Activated CD4-positive, alpha-beta memory T cell treated with anti-CD3 and anti-CD28 coated beads, Interleukin-2, amount 10 ng/mL, durations not matched to agents 7 days and 5 days (primary cell): Measurements from ENCODE around the gene LRRC4B. TPM values are rescaled to one million over a fixed set of nuclear protein-coding genes. Genes with fewer than 3 reads are reported as not detected.
"Not testable (repeated sequence)": the region's sequence is repeated elsewhere in the genome, so short reads cannot be mapped to it uniquely, and the experiment has no call there.

ENCODE experiments used
- CTCF ChIA-PET: fragments of 350-600 bp; sonication (Branson Sonifier 250); formaldehyde crosslinking; loops from one replicate; lab custom pipeline; 2021; ENCODE audit warnings: antibody characterized with exemption, inconsistent platforms; lab: Charles Lee
- POLR2A ChIA-PET: fragments of 350-600 bp; sonication (Branson Sonifier 250); formaldehyde crosslinking; loops from one replicate; lab custom pipeline; 2021; ENCODE audit warnings: antibody characterized with exemption; lab: Charles Lee
- DNase-seq: peaks from one replicate; pipeline ENCODE4 v3.0.0-alpha.2; 2020
- H3K27ac Mint-ChIP-seq: one replicate; pipeline ENCODE4 v1.8.0; 2021; ENCODE audit warnings: mild to moderate bottlenecking, mixed read lengths
- H3K27me3 Mint-ChIP-seq: one replicate; pipeline ENCODE4 v1.8.0; 2021; ENCODE audit warnings: mixed read lengths
- H3K36me3 Mint-ChIP-seq: one replicate; pipeline ENCODE4 v1.8.0; 2021; ENCODE audit warnings: low read depth, mixed read lengths
- H3K4me1 Mint-ChIP-seq: one replicate; pipeline ENCODE4 v1.8.0; 2021; ENCODE audit warnings: mixed read lengths
- H3K4me3 Mint-ChIP-seq: one replicate; pipeline ENCODE4 v1.8.0; 2021; ENCODE audit warnings: mild to moderate bottlenecking, mixed read lengths
- H3K9me3 Mint-ChIP-seq: one replicate; pipeline ENCODE4 v1.8.0; 2021; ENCODE audit warnings: mixed read lengths
- total RNA-seq, 2 experiments: library from RNA; stranded (reverse); gene quantifications; one replicate each; pipeline ENCODE4 v1.2.3, GENCODE V29; 2021

The LRRC4B gene
- total RNA-seq, 2 experiments from 2014 or later: not detected

- ChIA-PET CTCF (no interaction called here), POLR2A (no interaction called here)
- Mint-ChIP-seq H3K27ac (no peak overlapping the region), H3K27me3 (peaks cover 3% of the 10 kb centered on the region), H3K9me3 (no peaks in the 10 kb centered on the region), H3K4me3 (no peak overlapping the region), H3K4me1 (no peaks in the 10 kb centered on the region), H3K36me3 (no peaks in the 10 kb centered on the region)
- DNase-seq: no peak
Measured at GRCh38 chr19:50590191-50590590, 22.0 kb upstream of the LRRC4B start.

GRCh38 chr19:50581795-50582660, 13.8 kb upstream of the LRRC4B start:
- POLR2A ChIA-PET, H3K36me3 Mint-ChIP-seq, H3K4me1 Mint-ChIP-seq, H3K27me3 Mint-ChIP-seq, H3K27ac Mint-ChIP-seq, DNase-seq, H3K4me3 Mint-ChIP-seq, H3K9me3 Mint-ChIP-seq: not testable (repeated sequence)
- CTCF ChIA-PET: interaction anchor here (0.7 kb wide), 1 partner anchor 44 kb away, joined by 3 read pairs; no protein-coding TSS in a partner anchor

- POLR2A ChIA-PET: no interaction called here
- Mint-ChIP-seq H3K4me1 (no peaks in the 10 kb centered on the region), H3K27ac (no peak overlapping the region), H3K4me3 (no peak overlapping the region), H3K27me3 (peaks cover 4% of the 10 kb centered on the region), H3K9me3 (no peaks in the 10 kb centered on the region), H3K36me3 (no peaks in the 10 kb centered on the region)
- CTCF ChIA-PET: interaction anchor here (0.7 kb wide), 1 partner anchor 43 kb away, joined by 3 read pairs; no protein-coding TSS in a partner anchor
- no peak for DNase-seq
Measured at GRCh38 chr19:50580970-50581634, 12.9 kb upstream of the LRRC4B start.

GRCh38 chr19:50580240-50580639, 12.0 kb upstream of the LRRC4B start:
- POLR2A ChIA-PET: no interaction called here
- H3K9me3 Mint-ChIP-seq: no peaks in the 10 kb centered on the region
- DNase-seq: no peak
- H3K4me3 Mint-ChIP-seq: no peak overlapping the region
- H3K36me3 Mint-ChIP-seq: no peaks in the 10 kb centered on the region
- no peaks in the 10 kb centered on the region for H3K4me1 Mint-ChIP-seq
- CTCF ChIA-PET: interaction anchor here (0.7 kb wide), 1 partner anchor 1391 kb away, joined by 3 read pairs; no protein-coding TSS in a partner anchor
- H3K27me3 Mint-ChIP-seq: peaks cover 4% of the 10 kb centered on the region
- no peak overlapping the region for H3K27ac Mint-ChIP-seq

- H3K9me3 Mint-ChIP-seq, H3K27ac Mint-ChIP-seq, DNase-seq, H3K4me3 Mint-ChIP-seq, POLR2A ChIA-PET, H3K27me3 Mint-ChIP-seq, H3K36me3 Mint-ChIP-seq, CTCF ChIA-PET, H3K4me1 Mint-ChIP-seq: not testable (repeated sequence)
Measured at GRCh38 chr19:50576769-50577168, 8.5 kb upstream of the LRRC4B start.

- Mint-ChIP-seq H3K27ac (no peak overlapping the region), H3K27me3 (peaks cover 8% of the 10 kb centered on the region), H3K4me3 (no peak overlapping the region), H3K9me3 (no peaks in the 10 kb centered on the region), H3K4me1 (no peaks in the 10 kb centered on the region), H3K36me3 (no peaks in the 10 kb centered on the region)
- CTCF ChIA-PET: interaction anchor here (2.0 kb wide), 1 partner anchor 36 kb away, joined by 4 read pairs; no protein-coding TSS in a partner anchor
- no peak for DNase-seq
- POLR2A ChIA-PET: no interaction called here
Measured at GRCh38 chr19:50573741-50574461, 5.7 kb upstream of the LRRC4B start.

- peaks cover 14% of the 10 kb centered on the region for H3K27me3 Mint-ChIP-seq
- H3K4me3 Mint-ChIP-seq: no peak overlapping the region
- CTCF ChIA-PET: interaction anchor here (0.6 kb wide), 1 partner anchor 218 kb away, joined by 5 read pairs; no protein-coding TSS in a partner anchor
Measured at GRCh38 chr19:50570997-50571396, 2.8 kb upstream of the LRRC4B start.

GRCh38 chr19:50569938-50570540, 1.8 kb upstream of the LRRC4B start:
- Mint-ChIP-seq H3K36me3 (no peaks in the 10 kb centered on the region), H3K27me3 (peaks cover 23% of the 10 kb centered on the region), H3K4me3 (no peak overlapping the region), H3K4me1 (peaks cover 4% of the 10 kb centered on the region), H3K27ac (no peak overlapping the region), H3K9me3 (no peaks in the 10 kb centered on the region)
- no peak for DNase-seq
- ChIA-PET POLR2A (no interaction called here), CTCF (interaction anchor here (0.6 to 1.3 kb wide), 2 partner anchors 14 to 219 kb away, joined by 3 to 5 read pairs; no protein-coding TSS in a partner anchor)

More at GRCh38 chr19:50570997-50571396, 2.8 kb upstream of the LRRC4B start:
- Mint-ChIP-seq H3K4me1 (no peaks in the 10 kb centered on the region), H3K27ac (no peak overlapping the region), H3K36me3 (no peaks in the 10 kb centered on the region), H3K9me3 (no peaks in the 10 kb centered on the region)
- DNase-seq: no peak
- POLR2A ChIA-PET: no interaction called here

GRCh38 chr19:50568728-50569698, 778 bp upstream of the LRRC4B start:
- ChIA-PET POLR2A (no interaction called here), CTCF (interaction anchor here (1.3 kb wide), 1 partner anchor 13 kb away, joined by 3 read pairs; no protein-coding TSS in a partner anchor)
- no peak for DNase-seq
- Mint-ChIP-seq H3K9me3 (no peaks in the 10 kb centered on the region), H3K36me3 (no peaks in the 10 kb centered on the region), H3K27ac (no peak overlapping the region), H3K4me3 (no peak overlapping the region), H3K27me3 (peaks cover 33% of the 10 kb centered on the region), H3K4me1 (peaks cover 4% of the 10 kb centered on the region)

GRCh38 chr19:50567052-50567841, 988 bp downstream of the LRRC4B start:
- no peak for DNase-seq
- Mint-ChIP-seq H3K27ac (no peak overlapping the region), H3K27me3 (peaks cover 39% of the 10 kb centered on the region), H3K9me3 (no peaks in the 10 kb centered on the region), H3K4me1 (peaks cover 4% of the 10 kb centered on the region), H3K36me3 (no peaks in the 10 kb centered on the region), H3K4me3 (no peak overlapping the region)
- ChIA-PET POLR2A (no interaction called here), CTCF (no interaction called here)
